ENCODE data around the gene IRAK2. TPM values are rescaled to one million over a fixed set of nuclear protein-coding genes. Genes with fewer than 3 reads are reported as not detected.

Gene IRAK2
- polyA plus RNA-seq, 2 of the 4 experiments (the other 2 are of a cell fraction) = 7.9 to 12.5 TPM

DNA sequence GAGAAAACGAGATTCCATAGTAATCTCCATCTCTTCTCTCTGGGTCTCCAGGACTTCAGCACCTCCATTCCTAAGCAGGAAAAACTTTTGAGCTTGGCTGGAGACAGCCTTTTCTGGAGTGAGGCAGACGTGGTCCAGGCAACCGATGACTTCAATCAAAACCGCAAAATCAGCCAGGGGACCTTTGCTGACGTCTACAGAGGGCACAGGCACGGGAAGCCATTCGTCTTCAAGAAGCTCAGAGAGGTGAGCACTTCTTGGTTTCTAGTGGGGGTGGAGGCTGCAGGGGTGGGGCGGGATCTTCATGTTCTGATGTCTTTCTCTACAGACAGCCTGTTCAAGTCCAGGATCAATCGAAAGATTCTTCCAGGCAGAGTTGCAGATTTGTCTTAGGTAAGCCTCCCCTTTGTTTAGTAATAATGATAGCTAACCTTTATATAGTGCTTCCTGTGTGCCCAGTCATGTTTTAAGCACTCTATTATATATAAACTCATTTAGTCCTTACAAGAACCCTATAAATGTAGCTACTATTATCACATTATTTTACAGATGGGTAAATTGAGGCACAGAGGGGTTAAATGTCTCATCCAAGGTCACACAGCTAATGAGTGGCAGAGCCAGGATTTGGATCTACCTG, 48.6 kb downstream of the IRAK2 start:
- POLR2A ChIA-PET = no interaction called here
- DNase-seq (ENCODE audit: low read depth in 1 of 2, low spot score in 1 of 2) (no peak), ATAC-seq (no peak), FAIRE-seq (no peak)
- CTCF ChIA-PET = interaction anchor here (1.2 to 1.9 kb wide), 6 partner anchors 9 to 49 kb away, joined by 3 to 8 read pairs (median 4); partner anchors contain the start of gene IRAK2
- Histone ChIP-seq H3K27ac (no peak overlapping the region), H3K4me3 (no peak overlapping the region), H3K4me2 (no peak overlapping the region), H3K9me3 (no peaks in the 10 kb centered on the region), H3K4me1 (no peaks in the 10 kb centered on the region)
- WGBS (ENCODE audit: missing lambda C conversion rate) = 89% methylated on average over 9 of the region's 9 CpGs
- TF ChIP-seq, protein P1, sequence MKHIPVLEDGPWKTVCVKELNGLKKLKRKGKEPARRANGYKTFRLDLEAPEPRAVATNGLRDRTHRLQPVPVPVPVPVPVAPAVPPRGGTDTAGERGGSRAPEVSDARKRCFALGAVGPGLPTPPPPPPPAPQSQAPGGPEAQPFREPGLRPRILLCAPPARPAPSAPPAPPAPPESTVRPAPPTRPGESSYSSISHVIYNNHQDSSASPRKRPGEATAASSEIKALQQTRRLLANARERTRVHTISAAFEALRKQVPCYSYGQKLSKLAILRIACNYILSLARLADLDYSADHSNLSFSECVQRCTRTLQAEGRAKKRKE (CRISPR knock-in tag; IDR thresholded peaks at IDR 0.05; ENCODE audit: low read depth) = no peak
- no peak for TF ChIP-seq MYC (IDR thresholded peaks at IDR 0.05; ENCODE audit: borderline replicate concordance, low read length)
- TF ChIP-seq JUN (IDR thresholded peaks at IDR 0.05) = no peak
- TF ChIP-seq HOXB5 (CRISPR knock-in tag; IDR thresholded peaks at IDR 0.05) = no peak
- no peak for TF ChIP-seq MAFK (IDR thresholded peaks at IDR 0.05; ENCODE audit: partially characterized antibody)
- TF ChIP-seq CHD2 (IDR thresholded peaks at IDR 0.05; ENCODE audit: low read length, partially characterized antibody) = no peak
- TF ChIP-seq ZNF302 (CRISPR knock-in tag; IDR thresholded peaks at IDR 0.05) = no peak
- TF ChIP-seq ZSCAN20 (CRISPR knock-in tag; IDR thresholded peaks at IDR 0.05) = no peak
- TF ChIP-seq, protein P2, sequence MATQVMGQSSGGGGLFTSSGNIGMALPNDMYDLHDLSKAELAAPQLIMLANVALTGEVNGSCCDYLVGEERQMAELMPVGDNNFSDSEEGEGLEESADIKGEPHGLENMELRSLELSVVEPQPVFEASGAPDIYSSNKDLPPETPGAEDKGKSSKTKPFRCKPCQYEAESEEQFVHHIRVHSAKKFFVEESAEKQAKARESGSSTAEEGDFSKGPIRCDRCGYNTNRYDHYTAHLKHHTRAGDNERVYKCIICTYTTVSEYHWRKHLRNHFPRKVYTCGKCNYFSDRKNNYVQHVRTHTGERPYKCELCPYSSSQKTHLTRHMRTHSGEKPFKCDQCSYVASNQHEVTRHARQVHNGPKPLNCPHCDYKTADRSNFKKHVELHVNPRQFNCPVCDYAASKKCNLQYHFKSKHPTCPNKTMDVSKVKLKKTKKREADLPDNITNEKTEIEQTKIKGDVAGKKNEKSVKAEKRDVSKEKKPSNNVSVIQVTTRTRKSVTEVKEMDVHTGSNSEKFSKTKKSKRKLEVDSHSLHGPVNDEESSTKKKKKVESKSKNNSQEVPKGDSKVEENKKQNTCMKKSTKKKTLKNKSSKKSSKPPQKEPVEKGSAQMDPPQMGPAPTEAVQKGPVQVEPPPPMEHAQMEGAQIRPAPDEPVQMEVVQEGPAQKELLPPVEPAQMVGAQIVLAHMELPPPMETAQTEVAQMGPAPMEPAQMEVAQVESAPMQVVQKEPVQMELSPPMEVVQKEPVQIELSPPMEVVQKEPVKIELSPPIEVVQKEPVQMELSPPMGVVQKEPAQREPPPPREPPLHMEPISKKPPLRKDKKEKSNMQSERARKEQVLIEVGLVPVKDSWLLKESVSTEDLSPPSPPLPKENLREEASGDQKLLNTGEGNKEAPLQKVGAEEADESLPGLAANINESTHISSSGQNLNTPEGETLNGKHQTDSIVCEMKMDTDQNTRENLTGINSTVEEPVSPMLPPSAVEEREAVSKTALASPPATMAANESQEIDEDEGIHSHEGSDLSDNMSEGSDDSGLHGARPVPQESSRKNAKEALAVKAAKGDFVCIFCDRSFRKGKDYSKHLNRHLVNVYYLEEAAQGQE (IDR thresholded peaks at IDR 0.05) = no peak
- no peak for TF ChIP-seq TP53 (CRISPR knock-in tag; IDR thresholded peaks at IDR 0.05)
- TF ChIP-seq SMC3 (IDR thresholded peaks at IDR 0.05) = no peak
- no peak for TF ChIP-seq ZFP36 (IDR thresholded peaks at IDR 0.05; ENCODE audit: borderline replicate concordance, partially characterized antibody)

DNA sequence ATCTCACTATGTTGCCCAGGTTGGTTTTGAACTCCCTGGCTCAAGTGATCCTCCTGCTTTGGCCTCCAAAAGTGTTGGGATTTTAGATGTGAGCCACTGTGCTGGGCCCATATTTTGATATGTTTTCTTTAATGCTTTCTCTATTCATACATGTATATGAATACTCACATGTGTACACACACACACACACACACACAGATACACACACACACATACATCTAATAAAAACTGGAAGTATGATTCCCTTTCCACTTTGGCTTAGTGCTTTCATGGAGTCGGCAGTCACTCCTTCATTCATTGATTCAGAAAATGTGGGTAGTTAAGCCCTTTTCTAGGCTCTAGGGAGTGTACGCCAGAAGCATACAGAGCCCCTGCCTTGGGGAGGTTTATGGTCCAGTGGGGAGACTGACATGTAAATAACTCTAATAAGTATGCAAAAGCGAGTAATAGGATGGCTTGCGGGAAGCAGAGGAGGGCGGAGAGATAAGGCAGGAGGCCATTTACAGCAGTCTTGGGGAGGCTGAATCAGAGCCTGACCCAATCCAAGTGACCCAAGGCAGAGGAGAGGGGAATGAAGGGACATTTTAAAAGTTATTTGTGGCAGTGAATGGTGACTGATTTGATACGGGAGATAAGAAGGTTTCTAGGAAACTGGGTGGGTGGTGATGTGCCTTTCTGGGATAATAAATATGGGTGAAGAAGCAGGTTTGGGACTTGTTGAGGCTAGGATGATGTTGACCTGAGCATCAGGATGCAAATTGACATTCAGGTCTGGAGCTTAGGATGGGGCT, 51.1 kb downstream of the IRAK2 start:
- ChIA-PET CTCF (interaction anchor here (0.6 kb wide), 1 partner anchor 87 kb away, joined by 4 read pairs; no protein-coding TSS in a partner anchor), POLR2A (no interaction called here)
- H3K9me3 ChIP-seq = no peaks in the 10 kb centered on the region
- H3K4me2 ChIP-seq = no peak overlapping the region
- no peak for ATAC-seq
- TF ChIP-seq POLR2AphosphoS2 (conservative IDR thresholded peaks at IDR 0.05; ENCODE audit: low read length) = no peak
- no peak for TF ChIP-seq EHF (CRISPR knock-in tag; IDR thresholded peaks at IDR 0.05)
- TF ChIP-seq HOXB13 (CRISPR knock-in tag; IDR thresholded peaks at IDR 0.05; ENCODE audit: low read depth) = no peak
- TF ChIP-seq, protein P3, sequence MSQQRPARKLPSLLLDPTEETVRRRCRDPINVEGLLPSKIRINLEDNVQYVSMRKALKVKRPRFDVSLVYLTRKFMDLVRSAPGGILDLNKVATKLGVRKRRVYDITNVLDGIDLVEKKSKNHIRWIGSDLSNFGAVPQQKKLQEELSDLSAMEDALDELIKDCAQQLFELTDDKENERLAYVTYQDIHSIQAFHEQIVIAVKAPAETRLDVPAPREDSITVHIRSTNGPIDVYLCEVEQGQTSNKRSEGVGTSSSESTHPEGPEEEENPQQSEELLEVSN (IDR thresholded peaks at IDR 0.05; ENCODE audit: borderline replicate concordance, low read depth) = no peak
- TF ChIP-seq SMC3 (IDR thresholded peaks at IDR 0.05) = no peak
- TF ChIP-seq, protein P4, sequence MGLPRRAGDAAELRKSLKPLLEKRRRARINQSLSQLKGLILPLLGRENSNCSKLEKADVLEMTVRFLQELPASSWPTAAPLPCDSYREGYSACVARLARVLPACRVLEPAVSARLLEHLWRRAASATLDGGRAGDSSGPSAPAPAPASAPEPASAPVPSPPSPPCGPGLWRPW (IDR thresholded peaks at IDR 0.05) = no peak
- TF ChIP-seq RCOR1 (IDR thresholded peaks at IDR 0.05; ENCODE audit: low read depth, low read length) = no peak
- TF ChIP-seq NPAS2 (CRISPR knock-in tag; IDR thresholded peaks at IDR 0.05; ENCODE audit: borderline replicate concordance) = no peak
- TF ChIP-seq ZSCAN20 (CRISPR knock-in tag; IDR thresholded peaks at IDR 0.05) = no peak
- no peak for TF ChIP-seq FOSB (CRISPR knock-in tag; IDR thresholded peaks at IDR 0.05)
- TF ChIP-seq, protein P5, sequence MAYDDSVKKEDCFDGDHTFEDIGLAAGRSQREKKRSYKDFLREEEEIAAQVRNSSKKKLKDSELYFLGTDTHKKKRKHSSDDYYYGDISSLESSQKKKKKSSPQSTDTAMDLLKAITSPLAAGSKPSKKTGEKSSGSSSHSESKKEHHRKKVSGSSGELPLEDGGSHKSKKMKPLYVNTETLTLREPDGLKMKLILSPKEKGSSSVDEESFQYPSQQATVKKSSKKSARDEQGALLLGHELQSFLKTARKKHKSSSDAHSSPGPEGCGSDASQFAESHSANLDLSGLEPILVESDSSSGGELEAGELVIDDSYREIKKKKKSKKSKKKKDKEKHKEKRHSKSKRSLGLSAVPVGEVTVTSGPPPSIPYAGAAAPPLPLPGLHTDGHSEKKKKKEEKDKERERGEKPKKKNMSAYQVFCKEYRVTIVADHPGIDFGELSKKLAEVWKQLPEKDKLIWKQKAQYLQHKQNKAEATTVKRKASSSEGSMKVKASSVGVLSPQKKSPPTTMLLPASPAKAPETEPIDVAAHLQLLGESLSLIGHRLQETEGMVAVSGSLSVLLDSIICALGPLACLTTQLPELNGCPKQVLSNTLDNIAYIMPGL (CRISPR knock-in tag; IDR thresholded peaks at IDR 0.05; ENCODE audit: borderline replicate concordance) = no peak
- no peak for TF ChIP-seq RFX5 (IDR thresholded peaks at IDR 0.05)
- TF ChIP-seq RAD21 (conservative IDR thresholded peaks at IDR 0.05 in 1 of 2, IDR thresholded peaks at IDR 0.05 in 1 of 2) = no peak
- no peak for TF ChIP-seq FOXS1 (CRISPR knock-in tag; IDR thresholded peaks at IDR 0.05)
- no peak for TF ChIP-seq JUN (IDR thresholded peaks at IDR 0.05)
- no peak for TF ChIP-seq KDM1A (IDR thresholded peaks at IDR 0.05; ENCODE audit: low read depth)
- H3K27ac ChIP-seq = no peak overlapping the region
- no peak for FAIRE-seq
- 90% methylated on average over 6 of the region's 6 CpGs for WGBS (ENCODE audit: missing lambda C conversion rate)
- H3K4me3 ChIP-seq = no peak overlapping the region
- H3K4me1 ChIP-seq = peaks cover 4% of the 10 kb centered on the region
- no peak for DNase-seq (ENCODE audit: low read depth in 1 of 2, low spot score in 1 of 2)

All from A549 (cell line).